ENCODE data around the gene MACROD1.
"Not testable (repeated sequence)": the region's sequence is repeated elsewhere in the genome, so short reads cannot be mapped to it uniquely, and the experiment has no call there.

DNA sequence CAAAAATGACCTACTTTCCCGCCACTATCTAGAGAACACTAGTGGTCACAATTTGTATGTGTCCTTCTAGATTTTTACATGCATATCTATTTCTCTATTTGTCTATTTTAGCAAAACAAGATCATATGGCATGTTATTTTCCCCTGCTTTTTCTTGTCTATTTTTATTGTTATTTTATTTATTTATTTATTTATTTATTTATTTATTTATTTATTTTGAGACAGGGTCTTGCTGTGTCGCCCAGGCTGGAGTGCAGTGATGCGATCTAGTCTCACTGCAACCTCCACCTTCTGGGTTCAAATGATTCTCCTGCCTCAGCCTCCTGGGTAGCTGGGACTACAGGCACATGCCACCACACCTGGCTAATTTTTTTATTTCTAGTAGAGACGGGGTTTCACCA is 202.0 kb downstream of the MACROD1 start:
- TF ChIP-seq CTCF (IDR thresholded peaks at IDR 0.05; ENCODE audit: poor library complexity); EZH2 (IDR thresholded peaks at IDR 0.05; ENCODE audit: borderline replicate concordance); EZH2phosphoT487 (IDR thresholded peaks at IDR 0.05; ENCODE audit: low read depth, severe bottlenecking, unreplicated experiment): not testable (repeated sequence)

Data from hepatocyte (in vitro differentiated cells).